LNCaP clone FGC (cell line): ENCODE results near the gene POGZ.

Experiments used
- DNase-seq: peaks from one replicate; pipeline ENCODE4 v3.0.0-alpha.2; 2011; ENCODE audit warnings: low read depth
- H3K4me3 ChIP-seq: 2 replicates; pipeline ENCODE4 v1.5.1; 2011; ENCODE audit warnings: mild to moderate bottlenecking, low read depth, low read length, control low read depth
- TF ChIP-seq, protein P1 (sequence below): IDR thresholded peaks from 2 replicates; pipeline ENCODE4 v1.5.1; 2012; ENCODE audit warnings: mild to moderate bottlenecking; ENCODE audit not compliant: control insufficient read depth, insufficient read depth; ENCODE audit errors: extremely low read depth

Gene POGZ

GRCh38 chr1:151501474-151501873 is 42.2 kb upstream of the POGZ start:
- DNase-seq, result no peak
- TF ChIP-seq, protein P1, sequence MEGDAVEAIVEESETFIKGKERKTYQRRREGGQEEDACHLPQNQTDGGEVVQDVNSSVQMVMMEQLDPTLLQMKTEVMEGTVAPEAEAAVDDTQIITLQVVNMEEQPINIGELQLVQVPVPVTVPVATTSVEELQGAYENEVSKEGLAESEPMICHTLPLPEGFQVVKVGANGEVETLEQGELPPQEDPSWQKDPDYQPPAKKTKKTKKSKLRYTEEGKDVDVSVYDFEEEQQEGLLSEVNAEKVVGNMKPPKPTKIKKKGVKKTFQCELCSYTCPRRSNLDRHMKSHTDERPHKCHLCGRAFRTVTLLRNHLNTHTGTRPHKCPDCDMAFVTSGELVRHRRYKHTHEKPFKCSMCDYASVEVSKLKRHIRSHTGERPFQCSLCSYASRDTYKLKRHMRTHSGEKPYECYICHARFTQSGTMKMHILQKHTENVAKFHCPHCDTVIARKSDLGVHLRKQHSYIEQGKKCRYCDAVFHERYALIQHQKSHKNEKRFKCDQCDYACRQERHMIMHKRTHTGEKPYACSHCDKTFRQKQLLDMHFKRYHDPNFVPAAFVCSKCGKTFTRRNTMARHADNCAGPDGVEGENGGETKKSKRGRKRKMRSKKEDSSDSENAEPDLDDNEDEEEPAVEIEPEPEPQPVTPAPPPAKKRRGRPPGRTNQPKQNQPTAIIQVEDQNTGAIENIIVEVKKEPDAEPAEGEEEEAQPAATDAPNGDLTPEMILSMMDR, result no peak
- H3K4me3 ChIP-seq, result no peak overlapping the region

GRCh38 chr1:151499930-151500329 is 40.6 kb upstream of the POGZ start:
- no peak for DNase-seq
- H3K4me3 ChIP-seq, result no peak overlapping the region
- TF ChIP-seq, protein P1, result no peak

DNA sequence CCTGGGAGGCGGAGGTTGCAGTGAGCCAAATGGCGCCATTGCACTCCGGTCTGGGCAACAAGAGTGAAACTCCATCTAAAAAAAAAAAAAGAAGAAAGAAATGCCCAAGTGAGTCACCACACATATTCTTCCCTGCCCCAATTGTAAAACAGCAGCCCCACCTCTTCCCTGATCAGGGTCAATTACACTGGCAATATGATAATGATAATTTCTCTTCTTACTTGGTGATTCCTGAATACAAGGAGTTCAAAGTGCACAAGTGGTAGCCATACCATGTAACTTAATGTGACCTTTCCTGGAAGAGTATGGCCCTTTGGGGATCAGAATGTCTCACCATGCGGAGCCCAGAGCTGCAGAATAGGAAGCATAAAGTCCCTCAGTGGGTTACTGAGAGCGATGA is 40.1 kb upstream of the POGZ start:
- H3K4me3 ChIP-seq, result no peak overlapping the region
- TF ChIP-seq, protein P1, result no peak
- DNase-seq, result no peak

- TF ChIP-seq, protein P1, result no peak
- no peak overlapping the region for H3K4me3 ChIP-seq
- no peak for DNase-seq
Measured at GRCh38 chr1:151495316-151495715, 36.0 kb upstream of the POGZ start.

- no peak overlapping the region for H3K4me3 ChIP-seq
- no peak for DNase-seq
- TF ChIP-seq, protein P1, result no peak
Measured at GRCh38 chr1:151494741-151495281, 35.5 kb upstream of the POGZ start.

- TF ChIP-seq, protein P1, result no peak
- no peak for DNase-seq
- H3K4me3 ChIP-seq, result no peak overlapping the region
Measured at GRCh38 chr1:151493042-151493441, 33.7 kb upstream of the POGZ start.

GRCh38 chr1:151492120-151492519 is 32.8 kb upstream of the POGZ start:
- DNase-seq, result peak; percentile 62
- no peak overlapping the region for H3K4me3 ChIP-seq
- TF ChIP-seq, protein P1, result no peak
